Panc1 (cell line): ENCODE measurements around the gene FOSB. TPM values are rescaled to one million over a fixed set of nuclear protein-coding genes. Genes with fewer than 3 reads are reported as not detected.

Source experiments
- ATAC-seq: fragments of 200-7000 bp; cut with Tn5 transposase; 2 replicates; pipeline ENCODE4 v1.9.1; 2020; ENCODE audit warnings: mild to moderate bottlenecking, moderate library complexity
- BruUV-seq: library from RNA; stranded (reverse); fragments of 400-500 nt; replicated peaks from 2 replicates; lab custom pipeline; 2021; lab: Mats Ljungman, UMichigan
- CTCF ChIA-PET: fragments of 300-600 bp; sonication (Branson Sonifier 250); formaldehyde crosslinking; loops from one replicate; lab custom pipeline; 2022; ENCODE audit warnings: antibody characterized with exemption; lab: Charles Lee
- POLR2A ChIA-PET: fragments of 300-600 bp; sonication (Branson Sonifier 250); formaldehyde crosslinking; loops from one replicate; lab custom pipeline; 2022; ENCODE audit warnings: antibody characterized with exemption; lab: Charles Lee
- DNase-seq: peaks from one replicate; pipeline ENCODE4 v3.0.0-alpha.2; 2010; ENCODE audit warnings: low read depth, low spot score
- H3K27ac ChIP-seq: 2 replicates; pipeline ENCODE4 v1.5.1; 2011; ENCODE audit warnings: mild to moderate bottlenecking, low read length, inconsistent platforms
- H3K27me3 ChIP-seq: fragments of 200-500 bp; sonication (Bioruptor generic); 2 replicates; pipeline ENCODE4 v1.6.0; 2014; ENCODE audit warnings: low read length, inconsistent platforms; ENCODE audit not compliant: control insufficient read depth, insufficient read depth
- H3K36me3 ChIP-seq: fragments of 200-500 bp; sonication (Bioruptor generic); 2 replicates; pipeline ENCODE4 v1.5.1; 2014; ENCODE audit warnings: inconsistent platforms, mild to moderate bottlenecking, low read length, moderate library complexity; ENCODE audit not compliant: control insufficient read depth, insufficient read depth
- H3K4me1 ChIP-seq: 2 replicates; pipeline ENCODE4 v1.5.1; 2011; ENCODE audit warnings: inconsistent platforms, mild to moderate bottlenecking, low read length, moderate library complexity; ENCODE audit not compliant: control insufficient read depth, insufficient read depth
- H3K4me3 ChIP-seq, 2 experiments: 2 replicates each; pipeline ENCODE4 v1.5.1; 2011 to 2012; ENCODE audit warnings: low read depth in 2 of 2, low read length in 2 of 2, mild to moderate bottlenecking in 2 of 2, inconsistent platforms in 1 of 2, moderate library complexity in 1 of 2
- H3K9me3 ChIP-seq: fragments of 200-500 bp; sonication (Bioruptor generic); 2 replicates; pipeline ENCODE4 v1.5.1; 2014; ENCODE audit warnings: low read depth, mild to moderate bottlenecking, inconsistent platforms, low read length, moderate library complexity; ENCODE audit not compliant: control insufficient read depth, insufficient read depth
- POLR2AphosphoS5 ChIP-seq: IDR thresholded peaks from 2 replicates; pipeline ENCODE4 v1.6.1; 2012; ENCODE audit warnings: mild to moderate bottlenecking, low read depth, low read length, moderate library complexity
- SIN3A ChIP-seq: IDR thresholded peaks from 2 replicates; pipeline ENCODE4 v1.6.1; 2012; ENCODE audit warnings: low read depth, mild to moderate bottlenecking, low read length, moderate library complexity, borderline replicate concordance; ENCODE audit not compliant: insufficient read depth
- TCF7L2 ChIP-seq: IDR thresholded peaks from 2 replicates; pipeline ENCODE4 v1.6.1; 2011; ENCODE audit warnings: mild to moderate bottlenecking, low read depth, low read length, inconsistent platforms
- in situ Hi-C: cut with HindIII; loops from 2 replicates; pipeline ENCODE4 v1.10.0; 2016; ENCODE audit warnings: low sequenced_read_pairs, low pct_unique_long_range_greater_than_20kb
- intact Hi-C: fragments of 100-400 bp; cut with micrococcal nuclease; formaldehyde crosslinking; loops from one replicate; pipeline ENCODE4 v1.10.0; 2022; ENCODE audit not compliant: unreplicated experiment
- total RNA-seq: library from RNA; stranded (reverse); gene quantifications from one replicate; pipeline ENCODE4 v1.2.1, GENCODE V29; 2021; ENCODE audit not compliant: unreplicated experiment
- TF ChIP-seq, protein P1 (sequence below), 2 experiments: IDR thresholded peaks; 2 replicates each; pipeline ENCODE4 v1.6.1; 2011 to 2012; ENCODE audit warnings: low read depth in 2 of 2, control low read depth in 1 of 2, low read length in 1 of 2, mild to moderate bottlenecking in 1 of 2, moderate library complexity in 1 of 2; ENCODE audit not compliant: insufficient read depth in 1 of 2
- TF ChIP-seq, protein P2 (sequence below): fragments of 450-650 bp; IDR thresholded peaks from 2 replicates; pipeline ENCODE4 v1.5.1; 2017; ENCODE audit warnings: mild to moderate bottlenecking

FOSB gene
- total RNA-seq, 1 experiment from 2014 or later: 13.4 TPM

- ChIA-PET CTCF (no interaction called here), POLR2A (interaction anchor here (0.5 kb wide), 1 partner anchor 105 kb away, joined by 9 read pairs; no protein-coding TSS in a partner anchor)
- no peak for TF ChIP-seq TCF7L2
- TF ChIP-seq, protein P1, sequence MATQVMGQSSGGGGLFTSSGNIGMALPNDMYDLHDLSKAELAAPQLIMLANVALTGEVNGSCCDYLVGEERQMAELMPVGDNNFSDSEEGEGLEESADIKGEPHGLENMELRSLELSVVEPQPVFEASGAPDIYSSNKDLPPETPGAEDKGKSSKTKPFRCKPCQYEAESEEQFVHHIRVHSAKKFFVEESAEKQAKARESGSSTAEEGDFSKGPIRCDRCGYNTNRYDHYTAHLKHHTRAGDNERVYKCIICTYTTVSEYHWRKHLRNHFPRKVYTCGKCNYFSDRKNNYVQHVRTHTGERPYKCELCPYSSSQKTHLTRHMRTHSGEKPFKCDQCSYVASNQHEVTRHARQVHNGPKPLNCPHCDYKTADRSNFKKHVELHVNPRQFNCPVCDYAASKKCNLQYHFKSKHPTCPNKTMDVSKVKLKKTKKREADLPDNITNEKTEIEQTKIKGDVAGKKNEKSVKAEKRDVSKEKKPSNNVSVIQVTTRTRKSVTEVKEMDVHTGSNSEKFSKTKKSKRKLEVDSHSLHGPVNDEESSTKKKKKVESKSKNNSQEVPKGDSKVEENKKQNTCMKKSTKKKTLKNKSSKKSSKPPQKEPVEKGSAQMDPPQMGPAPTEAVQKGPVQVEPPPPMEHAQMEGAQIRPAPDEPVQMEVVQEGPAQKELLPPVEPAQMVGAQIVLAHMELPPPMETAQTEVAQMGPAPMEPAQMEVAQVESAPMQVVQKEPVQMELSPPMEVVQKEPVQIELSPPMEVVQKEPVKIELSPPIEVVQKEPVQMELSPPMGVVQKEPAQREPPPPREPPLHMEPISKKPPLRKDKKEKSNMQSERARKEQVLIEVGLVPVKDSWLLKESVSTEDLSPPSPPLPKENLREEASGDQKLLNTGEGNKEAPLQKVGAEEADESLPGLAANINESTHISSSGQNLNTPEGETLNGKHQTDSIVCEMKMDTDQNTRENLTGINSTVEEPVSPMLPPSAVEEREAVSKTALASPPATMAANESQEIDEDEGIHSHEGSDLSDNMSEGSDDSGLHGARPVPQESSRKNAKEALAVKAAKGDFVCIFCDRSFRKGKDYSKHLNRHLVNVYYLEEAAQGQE (IDR thresholded peaks at IDR 0.05; ENCODE audit: insufficient read depth in 1 of 2, low read depth in 2 of 2, low read length in 1 of 2): no peak
- TF ChIP-seq SIN3A: no peak
- TF ChIP-seq, protein P2, sequence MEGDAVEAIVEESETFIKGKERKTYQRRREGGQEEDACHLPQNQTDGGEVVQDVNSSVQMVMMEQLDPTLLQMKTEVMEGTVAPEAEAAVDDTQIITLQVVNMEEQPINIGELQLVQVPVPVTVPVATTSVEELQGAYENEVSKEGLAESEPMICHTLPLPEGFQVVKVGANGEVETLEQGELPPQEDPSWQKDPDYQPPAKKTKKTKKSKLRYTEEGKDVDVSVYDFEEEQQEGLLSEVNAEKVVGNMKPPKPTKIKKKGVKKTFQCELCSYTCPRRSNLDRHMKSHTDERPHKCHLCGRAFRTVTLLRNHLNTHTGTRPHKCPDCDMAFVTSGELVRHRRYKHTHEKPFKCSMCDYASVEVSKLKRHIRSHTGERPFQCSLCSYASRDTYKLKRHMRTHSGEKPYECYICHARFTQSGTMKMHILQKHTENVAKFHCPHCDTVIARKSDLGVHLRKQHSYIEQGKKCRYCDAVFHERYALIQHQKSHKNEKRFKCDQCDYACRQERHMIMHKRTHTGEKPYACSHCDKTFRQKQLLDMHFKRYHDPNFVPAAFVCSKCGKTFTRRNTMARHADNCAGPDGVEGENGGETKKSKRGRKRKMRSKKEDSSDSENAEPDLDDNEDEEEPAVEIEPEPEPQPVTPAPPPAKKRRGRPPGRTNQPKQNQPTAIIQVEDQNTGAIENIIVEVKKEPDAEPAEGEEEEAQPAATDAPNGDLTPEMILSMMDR: no peak
- no peak for TF ChIP-seq POLR2AphosphoS5
- ATAC-seq (no peak), DNase-seq (no peak)
- Histone ChIP-seq H3K4me3 (no peak overlapping the region), H3K27me3 (no peaks in the 10 kb centered on the region), H3K36me3 (peaks cover 8% of the 10 kb centered on the region), H3K9me3 (no peaks in the 10 kb centered on the region), H3K4me1 (no peaks in the 10 kb centered on the region; the same call in 1 of the 2 replicates), H3K27ac (no peak overlapping the region)
- no TSS peak for BruUV-seq
- intact Hi-C loops: no loop called here
- in situ Hi-C loops: no loop called here
Measured at GRCh38 chr19:45522010-45522941, 54.5 kb downstream of the FOSB start.

- ChIA-PET CTCF (no interaction called here), POLR2A (no interaction called here)
- ATAC-seq (peak; percentile 82), DNase-seq (peak; percentile 56)
- Histone ChIP-seq H3K9me3 (no peaks in the 10 kb centered on the region), H3K27ac (no peak overlapping the region), H3K27me3 (no peaks in the 10 kb centered on the region), H3K4me1 (no peaks in the 10 kb centered on the region; the same call in 1 of the 2 replicates), H3K36me3 (peaks cover 8% of the 10 kb centered on the region; the same call in 1 of the 2 replicates), H3K4me3 (no peak overlapping the region)
- intact Hi-C loops (no loop called here), in situ Hi-C loops (no loop called here)
- no TSS peak for BruUV-seq
- no peak for TF ChIP-seq SIN3A
- TF ChIP-seq TCF7L2: no peak
- no peak for TF ChIP-seq POLR2AphosphoS5
- TF ChIP-seq, protein P1 (IDR thresholded peaks at IDR 0.05; ENCODE audit: insufficient read depth in 1 of 2, low read depth in 2 of 2, low read length in 1 of 2): no peak
- TF ChIP-seq, protein P2: peak; percentile 89
Measured at GRCh38 chr19:45523642-45524256, 56.0 kb downstream of the FOSB start.
